Measurements from ENCODE around the gene TNRC6C.

The TNRC6C gene

DNA sequence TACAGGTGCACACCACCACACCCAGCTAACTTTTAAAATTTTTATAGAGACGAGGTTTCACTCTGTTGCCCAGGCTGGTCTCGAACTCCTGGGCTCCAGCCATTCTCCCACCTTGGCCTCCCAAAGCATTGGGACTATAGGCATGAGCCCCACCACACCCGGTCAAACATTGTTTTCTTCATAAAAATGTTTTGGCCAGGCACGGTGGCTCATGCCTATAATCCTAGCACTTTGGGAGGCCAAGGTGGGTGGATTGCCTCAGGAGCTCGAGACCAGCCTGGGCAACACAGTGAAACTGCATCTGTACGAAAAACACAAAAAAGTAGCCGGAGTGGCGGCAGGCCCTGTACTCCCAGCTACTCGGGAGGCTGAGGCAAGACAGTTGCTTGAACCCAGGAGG, 157.9 kb downstream of the TNRC6C start:
- DNase-seq, result no peak

DNA sequence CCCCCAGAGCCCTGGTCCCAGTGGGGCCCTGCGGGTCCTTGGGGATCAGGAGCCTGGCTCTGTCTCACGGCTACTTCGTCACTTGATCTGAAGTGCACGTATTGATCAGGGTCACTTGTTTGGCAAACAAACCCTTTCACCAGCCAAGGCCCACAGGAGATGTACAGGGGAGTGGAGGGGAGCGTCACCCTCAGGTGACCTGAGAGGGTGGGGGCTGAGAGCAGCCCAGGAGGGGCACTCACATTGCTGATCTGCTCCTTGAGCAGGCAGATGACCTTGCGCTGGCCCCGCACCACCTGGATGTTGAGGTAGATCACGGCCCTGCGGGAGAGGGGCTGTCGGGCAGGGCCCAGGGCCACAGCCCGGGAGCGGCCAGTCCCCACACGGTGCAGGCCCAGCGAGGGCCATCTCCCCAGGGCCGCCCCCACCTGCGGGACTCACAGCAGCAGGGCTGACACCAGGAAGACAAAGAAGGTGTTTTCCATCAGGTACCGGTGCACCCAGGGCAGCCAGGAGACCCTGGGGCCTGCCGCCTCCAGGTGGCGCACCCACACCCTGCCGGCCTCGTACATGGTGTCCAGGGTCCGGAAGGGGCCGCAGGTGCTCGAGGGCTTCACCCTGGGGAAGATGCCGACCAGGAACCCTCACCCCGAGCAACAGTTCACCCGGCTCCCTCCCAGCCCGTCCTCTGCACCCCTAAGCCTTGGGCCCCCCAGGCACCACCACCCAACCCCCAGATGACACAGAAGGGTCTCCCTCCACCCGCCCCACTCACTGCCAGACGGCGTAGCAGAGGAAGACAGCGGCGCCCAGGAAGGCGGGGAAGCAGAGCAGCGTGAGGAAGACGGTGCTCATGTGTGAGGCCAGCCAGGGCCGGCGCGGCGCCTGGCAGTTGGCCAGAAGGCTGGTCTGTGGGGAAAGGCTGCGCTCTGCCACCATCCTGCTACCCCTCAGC, 158.8 kb downstream of the TNRC6C start:
- peak; percentile 71 for DNase-seq

DNA sequence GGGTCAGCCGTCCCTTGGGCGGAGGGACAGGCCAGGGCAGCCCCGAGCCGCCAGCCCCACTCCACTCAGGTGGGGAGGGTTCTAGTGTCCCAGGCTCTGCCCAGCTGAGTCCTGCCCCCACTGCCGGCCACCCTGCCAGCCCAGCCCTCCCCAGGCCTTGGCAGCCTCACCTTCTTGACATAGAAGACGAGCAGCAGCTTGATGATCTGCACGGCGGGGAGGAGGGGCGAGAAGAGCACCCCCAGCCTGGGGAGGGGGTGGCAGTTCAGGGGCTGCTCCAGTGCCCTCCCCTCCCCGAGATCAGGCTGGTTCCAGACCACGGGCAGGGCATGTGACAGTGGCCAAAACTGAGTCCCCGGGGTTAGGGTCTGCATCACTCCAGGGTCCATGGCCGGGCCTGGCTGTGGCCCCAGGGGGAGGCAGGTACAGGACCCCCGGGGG, 160.3 kb downstream of the TNRC6C start:
- DNase-seq, result no peak

DNA sequence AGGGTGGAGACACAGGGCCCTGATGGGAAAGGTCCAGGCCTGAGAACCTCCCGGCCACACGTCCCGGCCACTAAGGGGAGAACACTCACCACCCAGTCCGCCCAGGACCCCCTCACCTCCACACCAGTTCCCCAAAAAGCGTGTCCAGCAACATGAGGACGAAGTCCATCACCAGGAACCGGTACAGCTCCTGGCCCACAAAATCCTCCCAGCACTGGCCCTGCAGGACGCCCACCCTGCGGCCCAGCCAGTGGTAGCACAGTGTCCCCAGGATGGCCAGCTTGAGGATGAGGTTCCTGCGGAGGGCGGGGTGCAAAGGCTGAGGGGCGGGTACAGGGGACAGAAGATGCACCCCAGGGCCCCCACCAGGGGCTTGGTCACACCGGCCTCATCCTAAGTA, 162.0 kb downstream of the TNRC6C start:
- no peak for DNase-seq

GRCh38 chr17:78120971-78121800, 162.7 kb downstream of the TNRC6C start:
- DNase-seq, result no peak

GRCh38 chr17:78121801-78122215, 163.3 kb downstream of the TNRC6C start:
- no peak for DNase-seq

DNA sequence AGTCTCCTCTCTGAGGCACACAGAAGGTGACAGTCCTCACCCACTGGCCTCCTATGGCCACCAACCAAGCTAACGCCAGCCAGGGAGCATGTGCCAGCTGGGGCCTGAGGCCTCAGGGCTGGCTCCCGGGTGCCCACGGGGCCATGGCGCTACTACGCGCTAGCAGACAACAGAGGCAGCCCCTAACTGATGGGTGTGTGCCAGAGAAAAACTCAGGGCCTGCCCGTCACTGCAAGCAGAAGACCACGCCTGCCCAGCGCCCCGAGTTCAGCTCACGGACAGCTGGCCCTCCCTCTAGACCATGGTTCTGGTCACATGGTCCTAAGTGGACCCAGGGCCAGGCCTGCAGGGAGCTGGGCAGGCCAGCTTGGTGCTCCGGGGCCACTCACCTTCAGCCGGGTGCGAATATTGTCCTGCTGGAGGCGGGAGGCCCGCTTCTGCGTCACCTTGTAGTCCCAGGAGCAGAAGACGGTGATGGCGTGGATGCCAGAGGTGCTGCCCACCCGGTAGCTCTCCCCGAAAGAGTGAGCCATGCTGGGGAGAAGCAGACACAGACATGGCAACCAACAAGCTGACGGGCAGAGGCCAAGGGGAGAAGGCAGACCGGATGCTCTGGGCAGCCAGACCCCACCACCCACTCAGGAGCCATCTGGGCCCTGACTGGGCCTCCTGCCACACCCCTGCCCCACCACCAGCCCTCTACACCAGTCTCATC, 163.9 kb downstream of the TNRC6C start:
- DNase-seq, result no peak

- DNase-seq, result no peak
Measured at GRCh38 chr17:78122931-78123249, 164.4 kb downstream of the TNRC6C start.

GRCh38 chr17:78123258-78123929, 164.9 kb downstream of the TNRC6C start:
- no peak for DNase-seq

DNA sequence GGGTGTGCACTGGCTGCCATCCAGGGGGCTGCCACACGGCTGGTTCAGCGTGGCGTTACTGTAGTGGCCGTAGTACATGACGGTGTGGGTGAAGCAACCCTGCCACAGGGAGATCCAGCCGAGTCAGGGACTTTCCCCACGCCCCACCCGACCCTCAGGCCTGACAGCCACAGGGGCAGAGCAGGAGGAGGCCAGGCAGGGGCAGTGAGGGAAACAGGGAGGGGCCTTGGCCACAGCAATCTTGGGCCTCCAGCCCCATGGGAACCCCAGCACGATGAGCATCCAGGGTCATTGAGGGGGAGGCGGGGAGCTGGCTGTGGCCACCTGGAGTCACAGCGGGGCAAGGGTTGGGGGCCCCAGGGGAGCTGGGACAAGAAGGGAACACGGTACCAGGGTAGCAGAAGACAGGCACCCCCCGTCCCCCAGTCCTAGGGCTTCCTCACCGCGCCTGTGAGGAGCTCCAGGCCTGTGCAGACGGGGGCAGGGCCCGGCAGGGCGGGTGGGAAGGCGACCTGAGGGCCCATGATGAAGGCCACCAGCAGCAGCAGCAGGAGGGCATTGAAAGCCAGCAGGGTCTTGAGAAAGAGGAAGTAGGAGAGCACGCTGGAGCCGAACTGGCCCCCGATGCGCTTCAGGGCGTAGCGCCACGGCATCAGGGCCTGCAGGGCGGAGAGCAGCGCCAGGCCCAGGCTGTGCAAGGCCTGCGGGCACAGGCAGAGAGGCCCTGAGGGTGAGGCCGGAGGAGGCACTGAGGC, 165.8 kb downstream of the TNRC6C start:
- no peak for DNase-seq

DNA sequence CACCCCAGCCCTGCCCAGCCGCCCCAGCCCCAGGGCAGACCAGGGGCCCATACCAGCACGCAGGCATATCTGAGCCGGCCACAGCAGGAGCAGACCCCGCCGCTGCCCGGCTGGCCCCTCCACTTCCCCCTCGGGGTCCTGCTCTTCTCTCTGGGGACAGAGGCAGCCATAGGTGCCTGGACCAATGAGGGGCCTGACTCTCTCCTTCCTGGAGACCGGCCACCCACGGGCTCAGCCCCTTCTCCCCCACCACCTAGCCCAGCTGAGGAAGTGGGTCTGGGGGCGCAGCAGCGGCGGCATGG, 166.3 kb downstream of the TNRC6C start:
- no peak for DNase-seq

DNA sequence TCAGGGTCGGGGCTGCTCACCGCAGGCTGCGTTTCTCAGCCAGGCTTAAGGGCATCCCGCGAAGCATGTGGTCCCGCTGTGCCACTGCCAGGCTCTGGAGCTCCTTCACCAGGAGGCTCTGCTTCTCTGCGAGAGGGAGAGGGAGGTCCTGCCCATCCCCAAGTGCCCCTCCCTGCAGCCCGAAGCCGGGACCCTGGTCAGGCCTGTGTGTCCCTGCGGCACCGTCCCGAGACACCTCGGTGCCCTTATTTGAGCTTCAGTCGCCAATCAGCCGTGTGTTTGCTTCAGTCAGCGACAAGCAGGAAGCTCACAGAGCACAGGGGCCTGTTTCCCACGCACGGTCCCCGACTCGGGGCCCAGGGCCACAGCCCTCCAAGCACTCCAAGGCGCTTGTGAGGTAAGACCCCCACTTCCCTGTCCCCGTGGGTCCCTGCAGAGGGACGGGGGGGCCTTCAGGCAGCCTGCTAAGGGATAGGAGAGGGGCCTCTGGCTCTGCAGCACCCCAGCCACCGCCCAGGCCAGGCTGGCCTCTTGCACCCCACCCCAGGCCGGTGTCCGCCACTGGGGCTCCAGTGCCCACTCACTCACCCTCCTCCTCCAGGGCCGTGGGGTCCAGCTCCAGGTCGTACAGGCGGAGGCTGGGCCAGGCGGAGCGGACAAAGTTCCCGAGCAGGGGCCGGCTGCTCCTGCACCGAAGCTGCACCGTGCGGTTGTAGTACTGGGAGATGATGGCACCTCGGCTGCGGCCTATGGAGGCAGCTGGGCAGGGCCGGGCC, 166.8 kb downstream of the TNRC6C start:
- no peak for DNase-seq

GRCh38 chr17:78125976-78126894, 167.7 kb downstream of the TNRC6C start:
- no peak for DNase-seq

DNA sequence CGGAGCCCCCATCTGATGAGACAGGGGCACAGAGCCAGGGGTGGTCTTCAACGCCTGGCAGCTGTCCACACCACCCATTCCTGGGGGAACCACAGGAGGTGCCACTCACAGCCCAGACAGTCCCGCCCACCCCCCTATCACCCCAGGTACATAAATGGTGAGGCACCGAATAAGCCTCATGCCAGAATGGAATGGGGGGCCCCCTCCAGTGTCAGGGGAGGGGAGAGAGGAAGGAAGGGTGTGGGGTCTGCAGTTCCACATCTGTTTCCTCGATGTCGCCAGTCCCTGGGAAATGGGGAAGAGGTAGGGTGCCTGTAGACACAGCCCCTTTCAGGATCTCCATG, 168.4 kb downstream of the TNRC6C start:
- DNase-seq, result no peak

- no peak for DNase-seq
Measured at GRCh38 chr17:78127239-78127887, 168.9 kb downstream of the TNRC6C start.

GRCh38 chr17:78127888-78128550, 169.5 kb downstream of the TNRC6C start:
- no peak for DNase-seq

GRCh38 chr17:78128551-78129350, 170.2 kb downstream of the TNRC6C start, which contains the start of gene TMC6:
Gene TMC6, minus strand, starts transcription at chr17:78128755. Its CDS starts 1,923 bp downstream, at chr17:78126832.
- peak; percentile 64 for DNase-seq
